Mucosa of stomach (tissue), 1 donor: Measurements from ENCODE around the gene LGALS3BP.
"Not testable (repeated sequence)": the region's sequence is repeated elsewhere in the genome, so short reads cannot be mapped to it uniquely, and the experiment has no call there.

Experiments
- H3K27me3 ChIP-seq: one replicate; pipeline ENCODE4 v1.7.0; 2013; ENCODE audit warnings: mild to moderate bottlenecking, low read length; ENCODE audit not compliant: control insufficient read depth, insufficient read depth
- H3K36me3 ChIP-seq: one replicate; pipeline ENCODE4 v1.7.0; 2013; ENCODE audit warnings: low read length; ENCODE audit not compliant: control insufficient read depth, insufficient read depth
- H3K4me1 ChIP-seq: one replicate; pipeline ENCODE4 v1.7.0; 2013; ENCODE audit warnings: mild to moderate bottlenecking, low read length; ENCODE audit not compliant: control insufficient read depth, insufficient read depth
- H3K4me3 ChIP-seq: one replicate; pipeline ENCODE4 v1.7.0; 2013; ENCODE audit warnings: low read length
- H3K9ac ChIP-seq: one replicate; pipeline ENCODE4 v1.7.0; 2013; ENCODE audit warnings: mild to moderate bottlenecking, low read length, moderate library complexity
- H3K9me3 ChIP-seq: one replicate; pipeline ENCODE4 v1.7.0; 2013; ENCODE audit warnings: mild to moderate bottlenecking, low read length, moderate library complexity; ENCODE audit not compliant: control insufficient read depth
- donor health status: Pancreatic carcinoma.

LGALS3BP gene

DNA sequence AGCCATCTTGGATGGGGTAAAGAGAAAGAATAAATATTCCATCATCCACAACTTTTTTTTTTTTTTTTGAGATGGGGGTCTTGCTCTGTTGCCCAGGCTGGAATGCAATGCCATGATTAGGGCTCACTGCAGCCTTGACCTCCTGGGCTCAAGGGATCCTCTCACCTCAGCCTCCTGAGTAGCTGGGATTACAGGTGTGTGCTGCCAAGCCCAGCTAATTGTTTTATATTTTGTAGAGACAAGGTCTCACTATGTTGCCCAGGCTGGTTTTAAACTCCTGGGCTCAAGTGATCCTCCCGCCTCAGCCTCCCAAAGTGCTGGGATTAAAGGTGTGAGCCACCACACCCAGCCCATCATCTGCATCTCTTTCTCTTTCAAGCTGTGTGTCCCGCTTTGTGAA is 42.2 kb upstream of the LGALS3BP start:
- Histone ChIP-seq H3K4me1 (peaks cover 64% of the 10 kb centered on the region), H3K27me3 (peaks cover 22% of the 10 kb centered on the region)
- H3K36me3 ChIP-seq, H3K9me3 ChIP-seq, H3K9ac ChIP-seq, H3K4me3 ChIP-seq: not testable (repeated sequence)

- H3K9me3 ChIP-seq: no peaks in the 10 kb centered on the region
- H3K9ac ChIP-seq: no peak overlapping the region
- H3K36me3 ChIP-seq: no peaks in the 10 kb centered on the region
- H3K4me3 ChIP-seq: no peak overlapping the region
- peaks cover 22% of the 10 kb centered on the region for H3K27me3 ChIP-seq
- H3K4me1 ChIP-seq: peaks cover 55% of the 10 kb centered on the region
Observed at GRCh38 chr17:79020631-79021301, 41.0 kb upstream of the LGALS3BP start.

DNA sequence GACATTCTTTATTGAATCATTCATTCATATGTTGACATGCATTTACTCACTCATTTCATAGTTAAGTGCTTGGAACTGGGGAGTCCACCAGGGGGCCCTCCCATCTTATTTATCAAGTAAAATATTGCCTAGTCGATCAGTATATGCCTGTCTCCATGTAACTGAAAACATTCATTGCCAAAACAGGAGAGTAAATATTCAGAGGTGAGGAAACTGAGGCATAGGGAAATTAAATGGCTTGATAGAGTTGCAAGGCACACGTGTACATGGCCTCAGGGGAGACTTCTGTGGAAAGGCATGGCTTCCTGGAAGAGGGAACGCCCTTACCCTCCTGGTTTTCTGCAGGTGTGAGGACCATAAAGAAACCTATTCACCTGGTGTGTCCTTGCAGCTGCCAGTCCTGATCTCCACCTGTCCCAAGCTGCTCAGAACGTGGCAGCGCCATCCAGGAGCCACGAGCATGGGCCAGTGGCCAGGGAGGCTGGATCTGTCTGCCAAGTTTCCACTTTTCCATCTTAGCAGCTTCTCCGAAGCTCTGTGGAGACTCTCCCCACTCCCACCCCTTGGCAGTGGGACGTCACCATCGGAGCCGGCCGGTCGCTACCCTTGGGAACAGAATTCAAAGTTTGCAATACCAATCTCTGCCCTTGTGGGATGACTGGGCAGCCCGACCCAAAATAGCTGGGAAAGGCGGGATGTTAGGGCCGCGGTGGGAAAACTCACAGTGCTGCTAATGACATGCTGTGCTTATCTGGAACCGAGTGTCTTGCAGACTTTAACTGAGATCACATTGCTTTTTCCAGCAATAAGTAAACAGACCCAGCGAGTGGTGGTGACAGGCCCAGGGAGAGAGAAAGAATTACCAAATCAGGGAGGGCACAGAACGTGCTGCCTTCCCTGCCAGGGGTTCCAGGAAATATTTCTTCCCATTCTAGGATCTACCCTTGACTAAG is 40.2 kb upstream of the LGALS3BP start:
- Histone ChIP-seq H3K9ac (no peak overlapping the region), H3K36me3 (no peaks in the 10 kb centered on the region), H3K4me3 (no peak overlapping the region), H3K27me3 (peaks cover 17% of the 10 kb centered on the region), H3K4me1 (peaks cover 50% of the 10 kb centered on the region), H3K9me3 (no peaks in the 10 kb centered on the region)

DNA sequence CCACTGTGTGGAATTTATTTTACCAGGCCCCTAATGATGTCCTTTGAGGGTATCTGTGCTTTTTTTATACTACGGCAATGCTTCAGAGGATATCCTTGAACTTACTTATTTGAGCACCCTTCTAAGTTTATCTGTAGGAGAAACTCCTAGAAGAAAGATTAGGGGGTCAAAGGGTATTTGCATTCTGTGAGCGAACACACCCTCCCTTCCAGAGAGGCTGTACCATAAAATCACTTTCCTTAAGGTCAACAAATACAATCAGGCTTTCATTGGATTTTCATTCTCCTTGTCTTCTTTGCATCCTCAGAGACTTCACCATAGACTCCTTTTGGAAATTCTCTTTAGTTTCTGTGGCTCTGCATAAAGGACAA is 39.5 kb upstream of the LGALS3BP start:
- H3K9me3 ChIP-seq: no peaks in the 10 kb centered on the region
- peaks cover 45% of the 10 kb centered on the region for H3K4me1 ChIP-seq
- H3K4me3 ChIP-seq: no peak overlapping the region
- H3K9ac ChIP-seq: no peak overlapping the region
- no peaks in the 10 kb centered on the region for H3K36me3 ChIP-seq
- peaks cover 10% of the 10 kb centered on the region for H3K27me3 ChIP-seq

GRCh38 chr17:79018370-79018695 is 38.6 kb upstream of the LGALS3BP start:
- peaks cover 38% of the 10 kb centered on the region for H3K4me1 ChIP-seq
- H3K36me3 ChIP-seq: no peaks in the 10 kb centered on the region
- H3K4me3 ChIP-seq: no peak overlapping the region
- no peak overlapping the region for H3K9ac ChIP-seq
- H3K9me3 ChIP-seq: no peaks in the 10 kb centered on the region
- peaks cover under 1% of the 10 kb centered on the region for H3K27me3 ChIP-seq

- H3K27me3 ChIP-seq: no peaks in the 10 kb centered on the region
- no peak overlapping the region for H3K4me3 ChIP-seq
- H3K4me1 ChIP-seq: peaks cover 32% of the 10 kb centered on the region
- no peak overlapping the region for H3K9ac ChIP-seq
- no peaks in the 10 kb centered on the region for H3K36me3 ChIP-seq
- no peaks in the 10 kb centered on the region for H3K9me3 ChIP-seq
Observed at GRCh38 chr17:79017546-79018369, 38.0 kb upstream of the LGALS3BP start.

GRCh38 chr17:79014158-79014758 is 34.5 kb upstream of the LGALS3BP start:
- Histone ChIP-seq H3K9ac (no peak overlapping the region), H3K4me1 (peaks cover 12% of the 10 kb centered on the region), H3K27me3 (no peaks in the 10 kb centered on the region), H3K4me3 (no peak overlapping the region), H3K36me3 (no peaks in the 10 kb centered on the region), H3K9me3 (no peaks in the 10 kb centered on the region)

DNA sequence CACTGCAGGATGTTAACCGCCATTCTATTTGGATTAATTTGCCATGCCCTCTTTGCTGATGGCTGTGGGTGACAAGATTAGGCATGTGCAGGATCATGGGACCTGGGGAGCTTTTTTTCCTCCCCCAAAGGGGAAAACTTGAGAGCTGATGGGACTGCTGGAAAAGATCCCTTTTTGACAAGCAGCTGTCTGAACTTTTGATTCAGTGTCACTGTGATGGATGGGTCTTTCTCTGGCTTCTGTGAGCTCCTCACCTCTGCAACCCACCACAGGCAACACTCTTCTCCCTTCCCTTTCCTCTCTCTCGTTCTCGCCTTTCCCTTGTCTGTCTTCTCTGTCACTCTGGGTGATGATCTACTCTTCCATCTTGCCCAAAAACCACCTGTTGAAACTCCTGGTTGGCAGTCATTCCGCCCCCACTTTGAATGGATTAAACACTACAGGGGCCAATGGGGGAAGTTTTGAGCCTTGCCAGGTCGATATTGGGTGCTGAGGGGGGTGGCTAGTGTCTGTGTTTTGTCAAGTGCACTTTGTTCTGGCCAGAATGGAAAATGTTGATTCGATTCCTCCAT is 32.9 kb upstream of the LGALS3BP start:
- Histone ChIP-seq H3K36me3 (no peaks in the 10 kb centered on the region), H3K4me1 (peaks cover 19% of the 10 kb centered on the region), H3K9me3 (no peaks in the 10 kb centered on the region)

GRCh38 chr17:79011451-79012147 is 31.9 kb upstream of the LGALS3BP start:
- Histone ChIP-seq H3K9ac (no peak overlapping the region), H3K4me3 (no peak overlapping the region), H3K9me3 (no peaks in the 10 kb centered on the region), H3K27me3 (no peaks in the 10 kb centered on the region), H3K36me3 (no peaks in the 10 kb centered on the region), H3K4me1 (peaks cover 27% of the 10 kb centered on the region)

More for the DNA sequence above, 32.9 kb upstream of the LGALS3BP start:
- H3K9ac ChIP-seq: no peak overlapping the region
- H3K4me3 ChIP-seq: no peak overlapping the region
- no peaks in the 10 kb centered on the region for H3K27me3 ChIP-seq

DNA sequence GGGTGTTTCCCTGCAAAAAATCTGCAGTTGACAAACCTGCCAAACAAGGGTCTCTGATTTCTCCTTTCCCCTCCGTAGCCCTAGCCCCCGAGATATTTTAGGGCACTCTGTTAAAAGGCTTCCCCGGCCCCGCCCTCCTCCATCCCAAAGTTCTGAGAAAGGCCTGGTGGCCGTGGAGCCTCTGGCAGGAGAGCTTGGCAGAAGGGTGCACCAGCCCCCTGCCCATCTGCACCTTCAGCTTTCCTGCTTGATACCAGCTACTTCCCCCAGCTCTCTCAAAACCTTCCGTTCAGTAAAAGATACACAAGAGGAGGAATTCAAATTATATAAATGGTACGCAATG is 30.6 kb upstream of the LGALS3BP start:
- H3K27me3 ChIP-seq: no peaks in the 10 kb centered on the region
- H3K9ac ChIP-seq: peak overlapping the region; percentile 78
- no peaks in the 10 kb centered on the region for H3K36me3 ChIP-seq
- no peaks in the 10 kb centered on the region for H3K9me3 ChIP-seq
- peak overlapping the region; percentile 49 for H3K4me3 ChIP-seq
- H3K4me1 ChIP-seq: peaks cover 40% of the 10 kb centered on the region
